A673 (cell line): ENCODE data around the gene KRCC1. TPM values are rescaled to one million over a fixed set of nuclear protein-coding genes. Genes with fewer than 3 reads are reported as not detected.

Source experiments
- BruUV-seq: library from RNA; stranded (reverse); fragments of 400-500 nt; replicated peaks from 2 replicates; lab custom pipeline; 2021; lab: Mats Ljungman, UMichigan
- CTCF ChIA-PET: fragments of 300-600 bp; sonication (Branson Sonifier 250); formaldehyde crosslinking; loops from one replicate; lab custom pipeline; 2022; ENCODE audit warnings: antibody characterized with exemption; lab: Charles Lee
- POLR2A ChIA-PET: fragments of 300-600 bp; sonication (Branson Sonifier 250); formaldehyde crosslinking; loops from one replicate; lab custom pipeline; 2022; ENCODE audit warnings: antibody characterized with exemption; ENCODE audit not compliant: low non-redundant PET; lab: Charles Lee
- DNase-seq: peaks from one replicate; pipeline ENCODE4 v3.0.0-alpha.2; 2015; ENCODE audit warnings: low spot score
- H3K27ac ChIP-seq: fragments of 200-600 bp; sonication (generic); 2 replicates; pipeline ENCODE4 v1.5.1; 2016; ENCODE audit warnings: mixed run types, low read depth, mild to moderate bottlenecking, mixed read lengths, antibody characterized with exemption, low read length; ENCODE audit not compliant: poor library complexity, severe bottlenecking
- H3K27me3 ChIP-seq: fragments of 200-600 bp; sonication (generic); replicated peaks from 2 replicates; pipeline ENCODE4 v1.6.1; 2017; ENCODE audit warnings: mixed run types, low read depth, mild to moderate bottlenecking, mixed read lengths, antibody characterized with exemption, low read length; ENCODE audit not compliant: insufficient read depth, poor library complexity
- H3K36me3 ChIP-seq: fragments of 200-600 bp; sonication (generic); 2 replicates; pipeline ENCODE4 v1.6.1; 2016; ENCODE audit warnings: mixed run types, mild to moderate bottlenecking, mixed read lengths, antibody characterized with exemption, low read length; ENCODE audit not compliant: insufficient read depth, poor library complexity, severe bottlenecking
- H3K4me1 ChIP-seq: fragments of 200-600 bp; sonication (generic); 2 replicates; pipeline ENCODE4 v1.6.1; 2017; ENCODE audit warnings: mixed run types, mild to moderate bottlenecking, mixed read lengths, antibody characterized with exemption, low read length; ENCODE audit not compliant: insufficient read depth, poor library complexity, severe bottlenecking
- H3K4me3 ChIP-seq: fragments of 200-600 bp; sonication (generic); 2 replicates; pipeline ENCODE4 v1.5.1; 2016; ENCODE audit warnings: low read depth, mixed run types, mild to moderate bottlenecking, mixed read lengths, low read length; ENCODE audit not compliant: poor library complexity, severe bottlenecking
- H3K9me3 ChIP-seq: fragments of 200-600 bp; sonication (generic); 2 replicates; pipeline ENCODE4 v1.6.1; 2016; ENCODE audit warnings: mixed run types, low read depth, mild to moderate bottlenecking, mixed read lengths, antibody characterized with exemption, low read length; ENCODE audit not compliant: poor library complexity, severe bottlenecking
- EZH2 ChIP-seq: fragments of 200-600 bp; sonication (generic); IDR thresholded peaks from 2 replicates; pipeline ENCODE4 v1.6.1; 2017; ENCODE audit warnings: borderline replicate concordance, low read depth, mild to moderate bottlenecking, mixed read lengths, antibody characterized with exemption, low read length; ENCODE audit not compliant: poor library complexity, severe bottlenecking
- intact Hi-C: fragments of 100-400 bp; cut with micrococcal nuclease; formaldehyde crosslinking; loops from one replicate; pipeline ENCODE4 v1.10.0; 2022; ENCODE audit not compliant: unreplicated experiment
- total RNA-seq: library from RNA; stranded (reverse); gene quantifications from 2 replicates; pipeline ENCODE4 v1.2.3, GENCODE V29; 2021
- TF ChIP-seq, protein P1 (sequence below): fragments of 300-800, 200-600 bp; sonication (generic); conservative IDR thresholded peaks from 2 replicates; pipeline ENCODE4 v1.5.1; 2017; ENCODE audit warnings: low read depth, mild to moderate bottlenecking, antibody characterized with exemption, low read length, moderate library complexity, mixed read lengths

The KRCC1 gene
- total RNA-seq, 1 experiment from 2014 or later, result 8.5 TPM

GRCh38 chr2:88077080-88077479, 21.5 kb upstream of the KRCC1 start:
- Histone ChIP-seq H3K4me3 (no peak overlapping the region), H3K36me3 (no peaks in the 10 kb centered on the region), H3K27me3 (no peaks in the 10 kb centered on the region), H3K9me3 (no peaks in the 10 kb centered on the region), H3K4me1 (peaks cover 6% of the 10 kb centered on the region), H3K27ac (no peak overlapping the region)
- DNase-seq, result no peak
- POLR2A ChIA-PET, result no interaction called here
- TF ChIP-seq, protein P1, sequence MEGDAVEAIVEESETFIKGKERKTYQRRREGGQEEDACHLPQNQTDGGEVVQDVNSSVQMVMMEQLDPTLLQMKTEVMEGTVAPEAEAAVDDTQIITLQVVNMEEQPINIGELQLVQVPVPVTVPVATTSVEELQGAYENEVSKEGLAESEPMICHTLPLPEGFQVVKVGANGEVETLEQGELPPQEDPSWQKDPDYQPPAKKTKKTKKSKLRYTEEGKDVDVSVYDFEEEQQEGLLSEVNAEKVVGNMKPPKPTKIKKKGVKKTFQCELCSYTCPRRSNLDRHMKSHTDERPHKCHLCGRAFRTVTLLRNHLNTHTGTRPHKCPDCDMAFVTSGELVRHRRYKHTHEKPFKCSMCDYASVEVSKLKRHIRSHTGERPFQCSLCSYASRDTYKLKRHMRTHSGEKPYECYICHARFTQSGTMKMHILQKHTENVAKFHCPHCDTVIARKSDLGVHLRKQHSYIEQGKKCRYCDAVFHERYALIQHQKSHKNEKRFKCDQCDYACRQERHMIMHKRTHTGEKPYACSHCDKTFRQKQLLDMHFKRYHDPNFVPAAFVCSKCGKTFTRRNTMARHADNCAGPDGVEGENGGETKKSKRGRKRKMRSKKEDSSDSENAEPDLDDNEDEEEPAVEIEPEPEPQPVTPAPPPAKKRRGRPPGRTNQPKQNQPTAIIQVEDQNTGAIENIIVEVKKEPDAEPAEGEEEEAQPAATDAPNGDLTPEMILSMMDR, result no peak
- no peak for TF ChIP-seq EZH2
- intact Hi-C loops, result no loop called here
- CTCF ChIA-PET, result no interaction called here
- BruUV-seq, result no TSS peak

DNA sequence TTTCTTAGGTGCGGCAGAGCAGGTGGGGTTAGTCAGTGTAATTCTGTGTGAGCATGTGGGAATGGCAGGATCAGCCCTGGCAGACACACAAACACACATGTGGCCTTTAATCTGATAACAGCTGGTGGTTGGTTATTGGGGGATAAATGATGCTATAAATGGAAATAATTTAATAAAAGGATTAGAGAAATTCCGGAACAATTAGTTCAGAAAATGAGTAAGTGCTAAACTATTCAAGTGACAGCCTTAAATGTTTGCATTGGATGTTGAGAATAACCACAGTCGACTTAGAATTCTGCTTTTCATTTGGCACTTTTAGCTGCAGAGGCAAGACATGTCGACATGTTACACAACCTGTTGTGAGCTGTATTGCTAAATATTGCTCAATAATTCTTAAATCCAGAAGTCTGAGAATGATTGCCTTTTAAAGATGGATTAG, 19.3 kb upstream of the KRCC1 start:
- no peaks in the 10 kb centered on the region for H3K9me3 ChIP-seq
- intact Hi-C loops, result no loop called here
- ChIA-PET POLR2A (no interaction called here), CTCF (no interaction called here)
- H3K27me3 ChIP-seq, result no peaks in the 10 kb centered on the region
- BruUV-seq, result no TSS peak
- no peak overlapping the region for H3K4me3 ChIP-seq
- H3K36me3 ChIP-seq, result no peaks in the 10 kb centered on the region
- TF ChIP-seq, protein P1, result no peak
- no peak for TF ChIP-seq EZH2
- H3K4me1 ChIP-seq, result peaks cover 6% of the 10 kb centered on the region
- DNase-seq, result peak; percentile 44
- H3K27ac ChIP-seq, result no peak overlapping the region

DNA sequence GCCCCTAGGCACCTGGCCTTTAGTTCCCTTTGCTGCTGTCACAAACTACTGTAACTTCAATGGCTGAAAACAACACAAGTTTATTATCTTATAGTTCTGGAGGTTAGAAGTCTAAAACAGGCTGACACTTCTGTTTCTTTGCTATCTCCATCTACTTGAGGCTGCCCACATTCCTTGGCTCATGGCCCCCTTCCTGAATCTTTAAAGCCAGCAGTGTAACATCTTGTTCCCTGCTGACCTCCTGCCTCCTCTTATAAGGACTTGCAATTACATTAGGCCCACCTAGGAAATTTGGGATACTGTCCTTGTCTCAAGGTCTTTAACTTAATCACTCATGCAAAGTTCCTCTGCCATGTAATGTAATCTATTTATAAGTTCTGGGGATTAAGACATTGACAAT, 18.6 kb upstream of the KRCC1 start:
- no peaks in the 10 kb centered on the region for H3K9me3 ChIP-seq
- H3K27ac ChIP-seq, result no peak overlapping the region
- TF ChIP-seq EZH2, result no peak
- TF ChIP-seq, protein P1, result no peak
- no peaks in the 10 kb centered on the region for H3K36me3 ChIP-seq
- no TSS peak for BruUV-seq
- H3K27me3 ChIP-seq, result no peaks in the 10 kb centered on the region
- ChIA-PET CTCF (no interaction called here), POLR2A (no interaction called here)
- no peak for DNase-seq
- peaks cover 6% of the 10 kb centered on the region for H3K4me1 ChIP-seq
- H3K4me3 ChIP-seq, result no peak overlapping the region
- intact Hi-C loops, result no loop called here
